Activated CD8-positive, alpha-beta T cell treated with anti-CD3 and anti-CD28 coated beads for 36 hours (primary cell): ENCODE results near the gene PRDM16. TPM values are rescaled to one million over a fixed set of nuclear protein-coding genes. Genes with fewer than 3 reads are reported as not detected.

Source experiments
- ATAC-seq: fragments of 200-7000 bp; cut with Tn5 transposase; one replicate; pipeline ENCODE4 v1.10.0; 2021; ENCODE audit warnings: mild to moderate bottlenecking, moderate library complexity
- CTCF ChIA-PET: fragments of 350-600 bp; sonication (Branson Sonifier 250); formaldehyde crosslinking; loops from one replicate; lab custom pipeline; 2021; ENCODE audit warnings: antibody characterized with exemption; lab: Charles Lee
- POLR2A ChIA-PET: fragments of 350-600 bp; sonication (Branson Sonifier 250); formaldehyde crosslinking; loops from one replicate; lab custom pipeline; 2021; ENCODE audit warnings: antibody characterized with exemption; lab: Charles Lee
- DNase-seq: peaks from one replicate; pipeline ENCODE4 v3.0.0-alpha.2; 2020
- H3K27ac Mint-ChIP-seq: one replicate; pipeline ENCODE4 v1.8.0; 2021; ENCODE audit warnings: mild to moderate bottlenecking, mixed read lengths
- H3K27me3 Mint-ChIP-seq: one replicate; pipeline ENCODE4 v1.8.0; 2021; ENCODE audit warnings: mixed read lengths
- H3K36me3 Mint-ChIP-seq: one replicate; pipeline ENCODE4 v1.8.0; 2021; ENCODE audit warnings: low read depth, mixed read lengths
- H3K4me1 Mint-ChIP-seq: one replicate; pipeline ENCODE4 v1.8.0; 2021; ENCODE audit warnings: low read depth, mixed read lengths
- H3K4me3 Mint-ChIP-seq: one replicate; pipeline ENCODE4 v1.8.0; 2021; ENCODE audit warnings: mild to moderate bottlenecking, moderate library complexity, mixed read lengths
- H3K9me3 Mint-ChIP-seq: one replicate; pipeline ENCODE4 v1.8.0; 2021; ENCODE audit warnings: mixed read lengths
- CTCF ChIP-seq: fragments of 200-600 bp; IDR thresholded peaks from one replicate; pipeline ENCODE4 v1.8.0; 2022; ENCODE audit warnings: antibody characterized with exemption, mild to moderate bottlenecking
- intact Hi-C: fragments of 100-400 bp; cut with micrococcal nuclease; formaldehyde crosslinking; loops from one replicate; pipeline ENCODE4 v1.10.0; 2022
- total RNA-seq, 2 experiments: library from RNA; stranded (reverse); gene quantifications; one replicate each; pipeline ENCODE4 v1.2.3, GENCODE V29; 2021

The PRDM16 gene
- total RNA-seq, 2 experiments from 2014 or later: 0.29 to 0.49 TPM

DNA sequence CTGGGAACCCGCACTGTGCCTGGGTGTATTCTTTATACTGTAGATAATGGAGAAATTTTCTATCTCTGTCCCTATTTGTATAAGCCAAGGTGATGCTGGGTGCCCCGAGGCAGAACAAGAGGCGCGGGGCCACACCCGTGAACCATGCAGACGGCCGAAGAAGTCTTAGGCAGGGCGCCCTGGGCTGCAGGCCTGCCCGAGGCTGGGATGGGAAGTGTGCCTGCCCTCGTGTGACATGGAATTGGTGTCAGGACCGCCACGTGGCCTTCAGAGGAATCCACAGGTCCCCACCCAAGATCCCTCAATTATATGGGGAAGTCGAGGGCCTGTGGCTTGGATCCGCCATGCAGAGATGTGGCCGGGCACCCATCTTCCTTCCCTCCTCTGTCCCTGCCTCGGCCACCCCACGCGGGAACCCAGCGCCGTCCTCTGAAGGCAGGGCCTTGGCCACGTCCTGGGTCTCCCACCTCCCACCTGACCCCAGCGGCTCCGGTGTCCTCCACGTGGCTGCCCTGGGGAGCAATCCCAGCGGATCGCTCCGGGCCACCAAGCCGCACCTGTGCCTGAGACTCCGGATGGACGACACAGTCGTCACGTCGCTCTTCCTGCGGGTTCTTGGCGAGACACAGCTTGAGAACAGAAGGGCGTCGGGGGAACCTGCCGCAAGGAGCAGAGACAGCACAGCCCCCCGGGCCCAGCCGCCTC, 365.6 kb downstream of the PRDM16 start:
- ChIA-PET POLR2A (no interaction called here), CTCF (interaction anchor here (1.0 kb wide), 1 partner anchor 19 kb away, joined by 3 read pairs; no protein-coding TSS in a partner anchor)
- H3K27me3 Mint-ChIP-seq: no peaks in the 10 kb centered on the region
- no peaks in the 10 kb centered on the region for H3K36me3 Mint-ChIP-seq
- DNase-seq (no peak), ATAC-seq (no peak)
- H3K4me1 Mint-ChIP-seq: no peaks in the 10 kb centered on the region
- H3K4me3 Mint-ChIP-seq: no peak overlapping the region
- no peak for TF ChIP-seq CTCF
- intact Hi-C loops: no loop called here
- no peak overlapping the region for H3K27ac Mint-ChIP-seq
- H3K9me3 Mint-ChIP-seq: no peaks in the 10 kb centered on the region

GRCh38 chr1:3435666-3436065, 366.7 kb downstream of the PRDM16 start:
- DNase-seq (no peak), ATAC-seq (no peak)
- ChIA-PET POLR2A (no interaction called here), CTCF (no interaction called here)
- no peaks in the 10 kb centered on the region for H3K36me3 Mint-ChIP-seq
- H3K4me1 Mint-ChIP-seq: no peaks in the 10 kb centered on the region
- H3K27ac Mint-ChIP-seq: no peak overlapping the region
- H3K27me3 Mint-ChIP-seq: no peaks in the 10 kb centered on the region
- H3K9me3 Mint-ChIP-seq: no peaks in the 10 kb centered on the region
- no peak for TF ChIP-seq CTCF
- no peak overlapping the region for H3K4me3 Mint-ChIP-seq
- intact Hi-C loops: no loop called here

DNA sequence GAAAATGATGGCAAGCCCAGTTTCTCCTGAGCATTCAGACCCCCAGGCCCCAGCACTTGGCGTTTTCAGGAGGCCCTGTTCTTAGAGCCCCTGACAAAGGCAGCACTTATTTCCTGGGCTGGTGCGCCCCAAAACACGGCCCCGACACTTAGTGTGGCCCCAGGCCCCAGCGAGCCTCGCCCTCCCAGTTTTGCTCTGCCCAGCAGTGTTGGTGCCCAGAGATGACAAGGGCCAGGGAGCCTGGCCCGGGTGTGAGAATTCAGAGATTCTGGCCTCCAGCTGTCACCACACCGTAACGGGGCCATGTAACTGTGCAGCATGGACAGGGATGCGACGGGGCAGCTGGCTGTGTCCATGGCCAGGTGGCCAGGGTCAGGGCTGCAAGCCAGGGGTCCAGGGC, 367.4 kb downstream of the PRDM16 start:
- Mint-ChIP-seq H3K4me3 (no peak overlapping the region), H3K27me3 (peaks cover 4% of the 10 kb centered on the region), H3K4me1 (no peaks in the 10 kb centered on the region), H3K9me3 (no peaks in the 10 kb centered on the region), H3K36me3 (no peaks in the 10 kb centered on the region), H3K27ac (no peak overlapping the region)
- ATAC-seq (no peak), DNase-seq (no peak)
- CTCF ChIA-PET: no interaction called here
- intact Hi-C loops: no loop called here
- POLR2A ChIA-PET: no interaction called here
- TF ChIP-seq CTCF: no peak

DNA sequence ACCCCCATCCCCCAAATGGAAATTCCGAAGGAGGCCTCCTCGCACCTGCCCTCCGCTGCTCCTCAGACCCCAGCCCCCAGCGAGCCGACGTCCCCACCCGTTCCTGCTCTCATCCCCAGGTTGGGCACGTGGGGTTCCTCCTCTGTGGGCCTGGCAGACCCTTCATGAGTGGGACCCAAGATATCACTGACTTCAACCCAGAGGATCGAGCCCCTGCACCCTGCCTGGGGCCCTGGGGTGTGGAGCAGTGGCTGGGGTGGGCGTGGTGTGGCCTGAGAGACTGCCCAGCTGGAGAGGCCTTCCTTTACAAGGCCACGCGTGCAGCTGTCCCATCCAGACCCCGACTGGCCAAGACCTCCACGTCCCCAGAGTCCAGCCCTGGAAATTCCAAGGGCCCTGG, 367.9 kb downstream of the PRDM16 start:
- ATAC-seq (no peak), DNase-seq (no peak)
- H3K4me3 Mint-ChIP-seq: no peak overlapping the region
- H3K4me1 Mint-ChIP-seq: no peaks in the 10 kb centered on the region
- ChIA-PET CTCF (no interaction called here), POLR2A (no interaction called here)
- no peaks in the 10 kb centered on the region for H3K9me3 Mint-ChIP-seq
- peaks cover 5% of the 10 kb centered on the region for H3K27me3 Mint-ChIP-seq
- no peaks in the 10 kb centered on the region for H3K36me3 Mint-ChIP-seq
- no peak for TF ChIP-seq CTCF
- intact Hi-C loops: no loop called here
- no peak overlapping the region for H3K27ac Mint-ChIP-seq

DNA sequence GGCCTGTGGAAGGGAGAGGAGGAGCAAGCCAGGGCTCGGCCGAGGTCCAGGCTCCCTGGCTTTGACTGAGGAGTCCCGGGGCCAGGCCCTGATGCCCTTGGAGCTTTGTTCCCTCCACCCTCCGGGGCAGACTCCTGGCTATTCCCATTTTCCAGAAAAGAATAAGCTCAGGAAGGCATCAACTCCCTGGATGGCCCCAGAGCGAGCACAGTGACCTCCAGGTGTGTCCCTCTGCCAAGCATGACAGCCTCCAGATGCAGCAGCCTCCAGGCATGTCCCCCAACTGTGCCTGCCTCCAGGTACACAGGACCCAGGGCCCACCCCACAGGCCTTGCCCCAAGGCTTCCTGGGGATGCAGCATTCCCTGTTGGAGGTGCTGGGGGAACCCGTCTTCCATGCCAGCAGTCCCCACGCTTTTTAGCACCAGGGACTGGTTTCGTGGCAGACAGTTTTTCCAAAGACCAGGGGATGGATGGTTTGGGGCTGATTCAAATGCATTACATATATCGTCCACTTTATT, 369.7 kb downstream of the PRDM16 start:
- ChIA-PET POLR2A (no interaction called here), CTCF (interaction anchor here (0.7 kb wide), 1 partner anchor 14 kb away, joined by 3 read pairs; no protein-coding TSS in a partner anchor)
- intact Hi-C loops: no loop called here
- ATAC-seq (no peak), DNase-seq (no peak)
- Mint-ChIP-seq H3K27ac (no peak overlapping the region), H3K36me3 (no peaks in the 10 kb centered on the region), H3K27me3 (peaks cover 5% of the 10 kb centered on the region), H3K4me1 (no peaks in the 10 kb centered on the region), H3K4me3 (no peak overlapping the region), H3K9me3 (no peaks in the 10 kb centered on the region)
- TF ChIP-seq CTCF: no peak
